ENCODE data around the gene FAM174A. TPM values are rescaled to one million over a fixed set of nuclear protein-coding genes. Genes with fewer than 3 reads are reported as not detected.
"Not testable (repeated sequence)": the region's sequence is repeated elsewhere in the genome, so short reads cannot be mapped to it uniquely, and the experiment has no call there.

FAM174A gene
- total RNA-seq, 1 experiment from 2014 or later, result 18.1 TPM

DNA sequence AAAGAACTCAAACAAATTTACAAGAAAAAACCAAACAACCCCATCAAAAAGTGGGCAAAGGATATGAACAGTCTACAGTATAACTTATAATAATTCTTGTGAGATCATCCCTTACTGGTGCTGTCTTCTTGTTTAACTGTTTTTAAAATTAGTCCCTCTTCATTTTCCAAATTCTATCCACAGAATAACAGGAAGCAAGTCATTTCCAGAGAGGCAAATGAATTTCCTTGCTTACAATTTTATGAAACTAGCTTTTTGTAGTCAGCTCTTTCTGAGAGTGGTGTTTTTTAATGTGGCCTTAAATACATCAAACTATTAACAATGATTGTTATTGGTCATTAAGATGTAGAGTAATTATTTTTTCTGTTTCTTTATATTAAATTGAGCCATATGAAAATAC lies 40.6 kb downstream of the FAM174A start:
- no peak for DNase-seq (ENCODE audit: low spot score)

DNA sequence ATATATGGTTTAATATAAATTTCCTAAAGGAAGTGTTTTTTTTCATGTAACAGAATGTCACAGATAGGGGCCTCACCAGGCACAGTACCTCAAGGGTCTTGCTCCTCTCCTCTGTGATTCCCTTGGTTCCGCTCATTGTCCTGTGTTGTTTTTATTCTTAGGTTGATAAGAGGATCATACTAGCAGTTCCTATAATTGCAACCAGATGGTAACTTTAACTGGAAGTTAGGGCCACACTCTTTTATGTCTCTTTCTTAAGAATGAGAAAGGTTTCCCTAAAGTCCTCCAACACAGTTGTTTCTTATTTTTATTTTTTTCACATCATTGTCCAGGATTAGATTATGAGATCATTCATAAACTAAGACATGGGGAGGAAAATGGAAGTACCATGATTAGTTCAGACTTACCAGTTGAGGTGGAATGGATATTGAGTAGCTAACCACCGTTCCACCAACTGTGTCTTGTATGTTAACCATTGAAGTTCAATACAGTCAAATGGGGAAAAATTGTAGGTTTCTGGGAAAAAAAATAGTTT lies 41.1 kb downstream of the FAM174A start:
- DNase-seq (ENCODE audit: low spot score), result no peak

DNA sequence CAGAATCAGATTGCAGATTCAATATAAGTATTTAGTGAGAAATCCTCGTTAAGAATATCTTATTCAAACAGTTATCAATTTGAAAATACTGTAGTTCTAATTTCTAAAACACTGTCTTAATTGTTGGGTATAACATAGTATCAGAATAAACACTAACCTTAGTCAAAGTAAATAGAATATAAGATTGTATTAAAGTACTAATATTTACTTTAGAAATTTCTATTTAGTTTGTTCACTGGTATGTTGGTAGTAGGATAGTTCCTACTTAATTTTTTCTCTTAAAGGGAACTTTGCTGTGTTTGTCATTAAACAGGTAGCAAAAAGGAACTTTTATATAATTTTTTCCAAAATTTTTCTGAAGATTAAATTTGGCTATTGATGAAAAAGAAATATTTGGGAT lies 42.3 kb downstream of the FAM174A start:
- no peak for DNase-seq (ENCODE audit: low spot score)

GRCh38 chr5:100584069-100584468 lies 48.9 kb downstream of the FAM174A start:
- DNase-seq (ENCODE audit: low spot score), result no peak

DNA sequence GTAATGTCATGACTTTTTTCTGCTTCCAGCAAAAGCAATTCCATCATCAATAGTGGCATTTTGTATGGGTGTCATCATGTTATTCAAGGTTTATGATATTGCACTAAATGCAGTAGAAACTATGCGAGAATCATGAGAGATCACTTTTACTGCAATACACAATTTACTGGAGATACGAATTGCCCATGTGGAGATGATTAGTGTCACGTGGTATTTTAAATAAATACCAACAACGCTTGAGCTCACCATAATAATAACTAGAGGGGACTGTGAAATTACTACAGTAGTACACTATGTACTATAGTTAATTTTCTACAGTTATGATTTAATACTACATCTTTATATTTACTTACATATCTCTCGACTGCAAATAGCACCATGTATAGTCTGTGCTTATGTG lies 49.7 kb downstream of the FAM174A start:
- no peak for DNase-seq (ENCODE audit: low spot score)

GRCh38 chr5:100590867-100591266 lies 55.7 kb downstream of the FAM174A start:
- no peak for DNase-seq (ENCODE audit: low spot score)

DNA sequence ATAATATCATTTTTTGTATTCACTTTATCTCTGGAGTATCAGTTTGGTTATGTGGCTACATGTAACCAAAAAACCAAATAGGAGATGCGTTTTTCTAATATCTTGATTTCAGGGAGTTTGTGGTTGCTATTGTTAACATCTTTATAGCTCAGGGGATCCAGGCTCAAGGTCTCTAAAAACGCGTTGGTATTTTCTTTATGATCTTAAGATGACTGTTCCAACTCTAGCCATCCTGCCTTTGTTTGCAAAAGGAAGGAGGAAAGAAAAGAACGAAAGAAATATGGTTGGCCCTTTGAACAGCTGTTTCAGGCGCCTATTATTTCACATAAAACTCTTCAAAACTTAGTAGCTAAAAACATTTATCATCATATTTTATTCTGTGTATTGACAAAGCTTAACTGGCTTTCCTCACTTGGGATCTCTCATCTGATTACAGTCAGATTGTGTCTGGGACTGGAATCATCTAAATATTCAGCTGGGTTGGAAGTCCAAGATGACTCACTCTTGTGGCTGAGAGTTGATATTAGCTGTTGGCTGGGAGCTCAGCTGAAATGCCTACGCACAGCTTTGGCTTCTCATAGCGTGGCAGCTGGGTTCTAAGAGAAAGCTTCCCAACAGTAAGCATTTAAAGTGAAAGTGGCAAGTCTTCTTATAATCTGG lies 60.1 kb downstream of the FAM174A start:
- peak; percentile 56 for DNase-seq (ENCODE audit: low spot score)

- DNase-seq (ENCODE audit: low spot score), result no peak
Observed at GRCh38 chr5:100595812-100596173, 60.6 kb downstream of the FAM174A start.

- no peak for DNase-seq (ENCODE audit: low spot score)
Observed at GRCh38 chr5:100598446-100598845, 63.3 kb downstream of the FAM174A start.

GRCh38 chr5:100600298-100600994 lies 65.3 kb downstream of the FAM174A start:
- DNase-seq (ENCODE audit: low spot score), result no peak

DNA sequence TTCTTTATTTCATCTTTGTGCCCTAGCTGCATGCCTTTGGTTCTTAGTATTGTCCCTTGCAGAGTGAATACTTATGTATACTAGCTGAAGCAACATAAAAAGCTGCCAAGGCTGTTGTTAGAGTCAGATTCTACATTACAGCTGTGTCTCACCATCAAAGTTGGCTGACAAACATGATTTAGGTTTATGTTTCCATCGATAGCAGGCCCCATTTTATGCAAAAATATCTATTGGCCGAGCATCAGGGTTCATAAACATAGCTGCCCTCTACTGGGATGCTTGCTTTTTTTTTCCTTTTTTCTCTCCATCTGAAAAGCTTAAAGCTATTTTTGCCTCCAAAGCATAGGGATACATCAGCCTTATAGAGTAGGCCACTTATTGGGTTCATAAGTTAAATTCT lies 68.0 kb downstream of the FAM174A start:
- no peak for DNase-seq (ENCODE audit: low spot score)

GRCh38 chr5:100604021-100604420 lies 68.8 kb downstream of the FAM174A start:
- DNase-seq (ENCODE audit: low spot score), result not testable (repeated sequence)

DNA sequence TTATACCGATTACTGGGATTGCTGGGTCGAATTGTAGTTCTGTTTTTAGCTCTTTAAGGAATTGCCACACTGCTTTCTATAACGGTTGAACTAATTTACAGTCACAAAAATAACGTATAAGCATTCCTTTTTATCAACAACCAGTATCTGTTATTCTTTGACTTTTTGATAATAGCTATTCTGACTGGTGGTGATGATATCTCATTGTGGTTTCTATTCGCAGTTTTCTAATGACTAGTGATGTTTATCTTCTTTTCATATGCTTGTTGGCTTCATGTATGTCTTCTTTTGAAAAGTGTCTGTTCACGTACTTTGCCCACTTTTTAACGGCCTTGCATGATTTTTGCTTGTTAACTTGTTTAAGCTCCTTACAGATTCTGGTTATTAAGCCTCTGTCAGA lies 74.4 kb downstream of the FAM174A start:
- no peak for DNase-seq (ENCODE audit: low spot score)

- no peak for DNase-seq (ENCODE audit: low spot score)
Observed at GRCh38 chr5:100614308-100614707, 79.1 kb downstream of the FAM174A start.

DNA sequence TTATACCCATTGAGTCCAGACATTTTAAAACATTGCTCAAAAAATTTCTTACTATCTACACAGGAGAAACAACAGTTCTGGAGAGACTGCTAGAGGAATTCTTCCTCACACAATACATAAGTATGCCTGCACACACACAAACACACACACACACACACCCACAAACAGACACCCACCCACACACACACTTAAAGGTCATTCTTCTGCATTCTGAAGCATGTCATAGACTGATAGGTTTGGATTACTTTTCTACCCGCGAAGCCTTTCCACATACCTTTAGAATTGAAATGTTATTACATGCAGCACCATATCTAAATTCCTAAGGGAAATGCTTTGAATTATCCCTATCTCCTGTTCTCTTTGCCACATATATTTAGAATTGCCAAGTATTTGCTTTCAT lies 80.2 kb downstream of the FAM174A start:
- DNase-seq (ENCODE audit: low spot score), result no peak

- DNase-seq (ENCODE audit: low spot score), result no peak
Observed at GRCh38 chr5:100616291-100616690, 81.1 kb downstream of the FAM174A start.

DNA sequence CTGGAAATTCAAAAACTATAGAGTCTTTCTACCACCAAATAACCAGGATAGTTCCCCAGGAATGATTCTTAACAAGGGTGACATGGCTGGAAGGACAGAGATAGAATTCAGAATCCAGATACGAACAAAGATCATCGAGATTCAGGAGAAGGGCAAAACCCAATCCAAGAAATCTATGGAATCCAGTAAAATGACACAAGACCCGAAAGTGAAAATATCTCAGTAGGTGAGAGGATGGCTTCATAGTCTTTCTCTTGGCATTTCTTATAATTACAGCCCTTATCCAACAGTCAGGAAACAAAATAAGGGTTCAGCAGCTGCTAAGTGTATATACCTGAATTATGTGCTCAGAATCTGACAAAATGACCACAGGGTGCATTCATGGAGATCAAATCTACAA lies 81.8 kb downstream of the FAM174A start:
- no peak for DNase-seq (ENCODE audit: low spot score)

- peak; percentile 39 for DNase-seq (ENCODE audit: low spot score)
Observed at GRCh38 chr5:100623719-100624118, 88.5 kb downstream of the FAM174A start.

DNA sequence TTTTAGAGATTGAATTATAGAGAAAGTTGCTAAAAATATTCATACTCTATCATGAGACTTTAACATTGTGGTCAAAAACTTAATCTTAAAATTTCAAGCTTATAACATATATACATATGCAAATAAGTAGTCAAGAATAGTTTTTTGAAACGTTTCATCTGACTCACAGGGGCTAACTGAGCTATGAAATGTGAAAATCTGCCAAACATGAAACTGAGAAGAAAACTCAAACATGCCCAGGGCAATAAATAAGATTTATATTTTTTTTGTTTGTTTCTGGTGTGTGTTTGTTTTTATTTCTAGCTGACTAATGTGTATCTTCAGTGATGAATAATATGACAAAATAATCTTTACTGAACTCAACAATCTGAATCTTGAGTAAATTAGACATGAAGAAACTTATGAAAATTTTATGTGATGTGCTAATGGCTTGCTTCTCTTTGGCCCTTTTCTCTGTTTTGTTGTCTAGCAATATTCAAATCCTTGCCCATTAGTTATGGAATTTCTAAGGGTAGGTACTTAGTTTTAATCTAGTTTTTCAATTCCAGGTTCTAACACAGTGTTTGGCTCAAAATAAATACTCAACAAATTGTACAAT lies 99.9 kb downstream of the FAM174A start:
- DNase-seq (ENCODE audit: low spot score), result no peak
